ENCODE data around the gene ATP2A2.

ATP2A2 gene

DNA sequence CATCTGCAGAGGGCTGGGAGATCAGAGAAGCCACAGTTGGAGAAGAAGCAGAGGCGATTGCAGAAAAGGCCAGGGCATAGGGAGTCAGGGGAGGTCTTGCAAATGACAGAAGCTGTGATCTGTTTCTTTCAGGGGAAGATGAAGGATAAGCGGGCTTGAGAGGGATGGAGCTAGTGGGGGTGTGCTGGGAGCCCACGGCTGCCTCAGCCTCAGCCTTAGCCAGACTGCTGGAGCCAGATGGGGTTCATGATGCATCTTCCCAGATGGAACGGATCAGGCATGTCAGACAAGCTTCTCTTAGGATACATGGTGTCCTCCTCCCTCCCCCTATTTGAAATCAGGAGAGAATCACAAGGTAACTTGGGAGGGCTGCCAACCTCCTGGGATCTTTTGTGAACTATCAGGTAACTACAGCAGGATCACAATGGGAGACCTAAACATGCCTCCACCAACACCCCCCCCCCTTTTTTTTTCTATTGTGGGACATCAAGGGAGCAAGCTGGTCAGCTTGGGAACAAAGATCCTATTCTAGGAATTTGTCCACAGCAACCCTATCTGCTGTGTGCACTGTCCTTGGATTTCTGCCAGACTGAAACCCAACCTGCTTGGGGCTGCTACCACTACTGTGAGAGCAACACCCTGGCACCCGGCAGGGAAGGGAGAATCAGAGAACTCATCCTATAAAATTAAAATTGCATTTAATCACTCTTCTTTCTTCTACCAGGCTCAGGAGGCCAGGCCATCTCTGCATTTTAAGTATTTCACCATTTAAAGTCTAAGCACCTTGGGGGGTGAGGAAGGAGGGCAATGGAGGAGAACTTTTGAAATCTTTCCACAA is 10.7 kb upstream of the ATP2A2 start:
- H3K4me3 ChIP-seq (ENCODE audit: low read depth, low read length) = no peak overlapping the region
- in situ Hi-C loops (cut with HindIII; ENCODE audit: low sequenced_read_pairs) = no loop called here
- peak; percentile 51 for DNase-seq (ENCODE audit: low read depth, low spot score)
- TF ChIP-seq, protein P1, sequence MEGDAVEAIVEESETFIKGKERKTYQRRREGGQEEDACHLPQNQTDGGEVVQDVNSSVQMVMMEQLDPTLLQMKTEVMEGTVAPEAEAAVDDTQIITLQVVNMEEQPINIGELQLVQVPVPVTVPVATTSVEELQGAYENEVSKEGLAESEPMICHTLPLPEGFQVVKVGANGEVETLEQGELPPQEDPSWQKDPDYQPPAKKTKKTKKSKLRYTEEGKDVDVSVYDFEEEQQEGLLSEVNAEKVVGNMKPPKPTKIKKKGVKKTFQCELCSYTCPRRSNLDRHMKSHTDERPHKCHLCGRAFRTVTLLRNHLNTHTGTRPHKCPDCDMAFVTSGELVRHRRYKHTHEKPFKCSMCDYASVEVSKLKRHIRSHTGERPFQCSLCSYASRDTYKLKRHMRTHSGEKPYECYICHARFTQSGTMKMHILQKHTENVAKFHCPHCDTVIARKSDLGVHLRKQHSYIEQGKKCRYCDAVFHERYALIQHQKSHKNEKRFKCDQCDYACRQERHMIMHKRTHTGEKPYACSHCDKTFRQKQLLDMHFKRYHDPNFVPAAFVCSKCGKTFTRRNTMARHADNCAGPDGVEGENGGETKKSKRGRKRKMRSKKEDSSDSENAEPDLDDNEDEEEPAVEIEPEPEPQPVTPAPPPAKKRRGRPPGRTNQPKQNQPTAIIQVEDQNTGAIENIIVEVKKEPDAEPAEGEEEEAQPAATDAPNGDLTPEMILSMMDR (IDR thresholded peaks at IDR 0.05; ENCODE audit: low read depth, low read length) = no peak

DNA sequence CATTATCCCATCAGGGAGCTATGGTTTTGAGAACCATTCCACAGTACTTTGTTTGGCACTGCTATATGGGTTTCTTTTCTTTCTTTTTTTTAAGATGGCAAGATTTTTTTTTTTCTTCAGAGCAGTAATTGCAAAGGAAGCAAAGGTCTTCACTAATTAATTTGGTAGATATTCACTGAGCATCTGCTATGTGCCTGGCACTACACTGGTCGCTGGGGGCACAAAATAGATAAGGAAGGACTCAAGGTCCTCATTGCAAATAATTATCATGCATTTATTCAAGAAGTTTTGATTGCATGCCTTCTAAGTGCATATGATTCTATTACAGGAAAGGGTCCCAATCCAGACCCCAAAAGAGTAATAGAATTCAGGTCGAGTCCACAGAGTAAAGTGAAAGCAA is 10.0 kb upstream of the ATP2A2 start:
- H3K4me3 ChIP-seq (ENCODE audit: low read depth, low read length) = no peak overlapping the region
- in situ Hi-C loops (cut with HindIII; ENCODE audit: low sequenced_read_pairs) = no loop called here
- TF ChIP-seq, protein P1 (IDR thresholded peaks at IDR 0.05; ENCODE audit: low read depth, low read length) = no peak

DNA sequence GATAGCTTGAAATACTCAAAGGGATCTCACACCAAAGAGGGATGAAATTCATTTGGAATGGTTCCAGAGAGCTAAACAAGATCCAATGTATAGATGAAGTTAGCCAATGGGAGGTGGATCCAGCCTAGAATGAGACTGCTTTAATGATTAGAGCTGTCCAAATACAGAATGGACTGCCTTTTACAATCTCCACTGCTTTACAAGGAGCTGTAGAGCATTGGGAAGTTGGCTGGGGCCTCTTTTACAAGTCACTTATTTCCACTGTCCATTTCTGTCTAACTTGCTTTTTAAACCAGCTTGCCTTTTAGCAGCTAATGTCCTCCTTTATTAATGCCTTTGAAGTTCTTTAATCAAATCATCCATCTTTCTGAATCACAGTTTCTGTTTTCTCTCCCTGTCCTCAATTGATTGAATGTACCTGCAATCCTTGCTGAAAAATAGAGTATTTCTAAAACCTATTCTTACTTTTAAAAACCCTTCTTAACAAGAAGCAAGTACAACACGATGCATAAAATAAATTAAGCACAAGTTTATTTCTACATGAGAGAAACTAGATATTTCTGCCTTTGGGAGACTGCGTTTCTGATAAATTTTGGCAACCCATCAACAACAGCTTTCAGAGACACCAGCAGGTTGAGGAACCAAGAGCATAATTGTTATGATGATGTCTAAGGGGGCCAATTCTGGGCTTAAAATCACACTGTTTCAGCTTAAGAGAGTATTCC is 3.4 kb upstream of the ATP2A2 start:
- TF ChIP-seq, protein P1 (IDR thresholded peaks at IDR 0.05; ENCODE audit: low read depth, low read length) = no peak
- in situ Hi-C loops (cut with HindIII; ENCODE audit: low sequenced_read_pairs) = no loop called here
- no peak for DNase-seq (ENCODE audit: low read depth, low spot score)
- H3K4me3 ChIP-seq (ENCODE audit: low read depth, low read length) = no peak overlapping the region

More for the DNA sequence above, 10.0 kb upstream of the ATP2A2 start:
- no peak for DNase-seq (ENCODE audit: low read depth, low spot score)

DNA sequence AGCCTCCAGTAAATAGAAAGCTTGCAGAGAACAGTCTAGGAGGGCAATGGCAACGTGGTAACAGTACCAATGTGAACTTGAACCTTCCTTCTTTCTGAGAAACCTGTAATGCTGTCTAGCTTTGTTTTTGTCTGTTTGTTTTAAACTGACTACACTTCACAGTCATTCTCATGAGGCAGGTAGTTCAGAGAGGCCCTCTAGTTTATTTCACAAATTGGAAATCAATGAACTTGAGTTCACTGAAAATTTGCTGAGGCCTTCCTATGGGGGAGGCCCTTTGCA is 2.9 kb upstream of the ATP2A2 start:
- in situ Hi-C loops (cut with HindIII; ENCODE audit: low sequenced_read_pairs) = no loop called here
- DNase-seq (ENCODE audit: low read depth, low spot score) = no peak
- TF ChIP-seq, protein P1 (IDR thresholded peaks at IDR 0.05; ENCODE audit: low read depth, low read length) = no peak

DNA sequence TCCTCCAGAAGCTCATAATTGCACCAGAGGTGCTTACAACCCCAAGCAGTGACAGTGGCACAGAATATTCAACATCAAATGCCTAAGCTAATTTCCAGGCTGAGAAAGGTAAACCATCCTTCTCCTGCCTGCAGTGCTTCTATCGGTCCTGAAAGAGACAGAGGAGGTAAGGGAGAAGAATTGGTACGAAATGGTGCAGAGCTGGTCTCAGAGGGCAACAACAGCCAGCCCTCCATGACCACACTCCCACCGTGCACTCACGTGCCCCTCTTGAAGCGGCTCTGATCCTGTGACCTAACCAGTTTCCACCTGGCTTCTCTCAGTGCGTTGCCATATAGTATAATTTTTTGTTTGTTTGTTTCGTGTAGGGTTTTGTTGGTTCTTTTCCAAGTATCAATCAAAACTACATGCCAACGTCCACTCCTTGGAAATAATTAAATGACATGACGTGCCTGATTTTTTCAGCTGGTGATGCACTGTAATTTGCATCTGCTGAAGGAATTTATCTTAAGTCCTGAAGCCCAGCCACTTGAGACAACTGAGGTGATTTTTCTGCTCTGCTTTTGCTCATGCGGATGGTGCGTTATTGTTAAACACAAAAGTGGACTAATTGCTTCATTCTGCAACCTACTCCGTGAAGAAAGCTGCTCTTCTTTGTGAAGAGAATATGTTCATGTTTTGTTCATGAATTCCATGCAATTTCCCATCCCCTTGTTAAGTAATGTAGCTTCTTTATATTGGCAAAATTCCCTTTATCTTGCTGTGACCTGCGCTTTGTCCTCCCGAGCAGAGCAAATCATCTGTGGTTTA is 1.3 kb upstream of the ATP2A2 start:
- TF ChIP-seq, protein P1 (IDR thresholded peaks at IDR 0.05; ENCODE audit: low read depth, low read length) = no peak
- no peak for DNase-seq (ENCODE audit: low read depth, low spot score)
- in situ Hi-C loops (cut with HindIII; ENCODE audit: low sequenced_read_pairs) = no loop called here
- H3K4me3 ChIP-seq (ENCODE audit: low read depth, low read length) = peak overlapping the region; percentile 59

More for the DNA sequence above, 2.9 kb upstream of the ATP2A2 start:
- H3K4me3 ChIP-seq (ENCODE audit: low read depth, low read length) = no peak overlapping the region

DNA sequence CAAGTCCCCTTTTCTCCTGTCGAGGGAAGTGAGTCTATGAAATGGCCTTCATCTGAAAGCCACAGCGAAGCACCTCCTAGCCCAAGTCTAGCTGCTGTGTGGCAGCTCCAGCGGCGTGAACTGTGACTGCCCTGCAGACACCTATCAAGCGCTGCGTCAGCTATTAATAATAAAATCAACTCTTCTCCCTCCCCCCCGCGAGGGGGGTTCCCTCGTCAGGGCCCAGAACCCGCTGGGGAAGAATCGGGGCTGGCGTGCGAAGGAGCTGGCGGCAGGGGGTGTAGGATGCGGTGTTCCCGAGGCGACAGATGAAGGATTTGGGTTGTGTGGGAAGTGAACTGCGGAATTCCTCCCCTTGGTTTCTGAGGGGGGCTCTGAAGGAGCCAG is 662 bp upstream of the ATP2A2 start:
- peak; percentile 64 for DNase-seq (ENCODE audit: low read depth, low spot score)
- TF ChIP-seq, protein P1 (IDR thresholded peaks at IDR 0.05; ENCODE audit: low read depth, low read length) = no peak
- in situ Hi-C loops (cut with HindIII; ENCODE audit: low sequenced_read_pairs) = no loop called here
- H3K4me3 ChIP-seq (ENCODE audit: low read depth, low read length) = peak overlapping the region; percentile 59

Measured in astrocyte of the spinal cord (primary cell).